GM18867 (cell line): ENCODE data around the gene MCOLN1.
"Not testable (repeated sequence)": the region's sequence is repeated elsewhere in the genome, so short reads cannot be mapped to it uniquely, and the experiment has no call there.

Source experiments
- ATAC-seq: cut with Tn5 transposase; IDR thresholded peaks from one replicate; pipeline ENCODE4 v1.9.1; 2021; ENCODE audit warnings: mild to moderate bottlenecking, moderate library complexity; ENCODE audit not compliant: unreplicated experiment

MCOLN1 gene

GRCh38 chr19:7522923-7523667, 671 bp downstream of the MCOLN1 start:
- ATAC-seq: no peak

- ATAC-seq: no peak
Measured at GRCh38 chr19:7524523-7524922, 2.1 kb downstream of the MCOLN1 start.

GRCh38 chr19:7524992-7525739, 2.7 kb downstream of the MCOLN1 start:
- ATAC-seq: no peak

- ATAC-seq: no peak
Measured at GRCh38 chr19:7526059-7526929, 3.9 kb downstream of the MCOLN1 start.

GRCh38 chr19:7527516-7528191, 5.2 kb downstream of the MCOLN1 start:
- ATAC-seq: no peak

- no peak for ATAC-seq
Measured at GRCh38 chr19:7528192-7528519, 5.7 kb downstream of the MCOLN1 start.

GRCh38 chr19:7528522-7529245, 6.3 kb downstream of the MCOLN1 start:
- no peak for ATAC-seq

GRCh38 chr19:7529246-7529600, 6.8 kb downstream of the MCOLN1 start:
- ATAC-seq: no peak

GRCh38 chr19:7529610-7530490, 7.4 kb downstream of the MCOLN1 start:
- no peak for ATAC-seq

- no peak for ATAC-seq
Measured at GRCh38 chr19:7533281-7533885, 11.0 kb downstream of the MCOLN1 start.

- no peak for ATAC-seq
Measured at GRCh38 chr19:7533925-7534480, 11.6 kb downstream of the MCOLN1 start.

GRCh38 chr19:7534531-7535046, 12.2 kb downstream of the MCOLN1 start:
- no peak for ATAC-seq

- ATAC-seq: peak; percentile 70
Measured at GRCh38 chr19:7535047-7535997, 12.9 kb downstream of the MCOLN1 start, which contains the start of gene PNPLA6. Gene PNPLA6 (plus strand): TSS chr19:7535717. CDS start chr19:7535789, 72 bp downstream.

GRCh38 chr19:7535998-7536695, 13.7 kb downstream of the MCOLN1 start:
- peak; percentile 15 for ATAC-seq

GRCh38 chr19:7538990-7539389, 16.6 kb downstream of the MCOLN1 start:
- ATAC-seq: not testable (repeated sequence)

GRCh38 chr19:7539827-7540425, 17.5 kb downstream of the MCOLN1 start:
- ATAC-seq: no peak
